Small intestine (tissue), 7 donors: ENCODE data around the gene OSBPL5. TPM values are rescaled to one million over a fixed set of nuclear protein-coding genes. Genes with fewer than 3 reads are reported as not detected.

ENCODE experiments used
- DNase-seq, 2 donors: peaks; one replicate each; pipeline versions ENCODE4 v3.0.0 to v3.0.0-alpha.2; 2013
- FAIRE-seq: peaks from 2 replicates; lab custom pipeline; 2012; peaks lifted over from hg19 to GRCh38; lab: Jason Lieb, UNC
- H3K27ac ChIP-seq, 3 donors: one replicate each; pipeline ENCODE4 v1.5.1; 2013; ENCODE audit warnings: low read length in 2 of 3, mild to moderate bottlenecking in 2 of 3, control low read depth in 1 of 3, inconsistent platforms in 1 of 3, low read depth in 1 of 3, moderate library complexity in 1 of 3
- H3K27me3 ChIP-seq, 3 donors: one replicate each; pipeline ENCODE4 v1.6.1; 2013; ENCODE audit warnings: low read length in 3 of 3, inconsistent platforms in 1 of 3; ENCODE audit not compliant: control insufficient read depth in 3 of 3, insufficient read depth in 3 of 3
- H3K36me3 ChIP-seq, 3 donors: one replicate each; pipeline ENCODE4 v1.6.1; 2013; ENCODE audit warnings: low read length in 3 of 3, inconsistent platforms in 1 of 3, low read depth in 1 of 3, mild to moderate bottlenecking in 1 of 3, moderate library complexity in 1 of 3; ENCODE audit not compliant: control insufficient read depth in 3 of 3, insufficient read depth in 2 of 3
- H3K4me1 ChIP-seq, 3 donors: one replicate each; pipeline ENCODE4 v1.6.1; 2013; ENCODE audit warnings: low read length in 2 of 3, inconsistent platforms in 1 of 3, low read depth in 1 of 3, mild to moderate bottlenecking in 1 of 3, moderate library complexity in 1 of 3; ENCODE audit not compliant: control insufficient read depth in 3 of 3, insufficient read depth in 2 of 3
- H3K4me3 ChIP-seq, 3 donors: one replicate each; pipeline ENCODE4 v1.5.1; 2013; ENCODE audit warnings: low read length in 3 of 3, control low read depth in 1 of 3, inconsistent platforms in 1 of 3, low read depth in 1 of 3, mild to moderate bottlenecking in 1 of 3, moderate library complexity in 1 of 3
- H3K9me3 ChIP-seq, 2 donors: one replicate each; pipeline ENCODE4 v1.6.1; 2013; ENCODE audit warnings: low read depth in 1 of 2, low read length in 1 of 2; ENCODE audit not compliant: control insufficient read depth in 2 of 2, insufficient read depth in 1 of 2
- WGBS, 3 donors: extraction: QIAGEN DNeasy Blood & Tissue Kit; methylation state at CpG; one replicate each; pipeline ENCODE4 v1.1.7; 2013; 5-methylcytosine and 5-hydroxymethylcytosine counted together
- polyA plus RNA-seq, 4 donors: library from polyadenylated mRNA; stranded (reverse) in 3 of 4; unstranded in 1 of 4; fragments of 200-250 nt in 3 of 4; fragments of 120-200 nt in 1 of 4; gene quantifications; one replicate each; pipeline versions ENCODE4 v1.2.1 to v1.2.3, GENCODE V29; 2013
- donor health status: healthy with polysubstance abuse.
- donor health status: control.
- donor health status: control.
- donor health status: Bipolar disorder and iron deficiency.
- donor health status: healthy.

The OSBPL5 gene
- polyA plus RNA-seq, 4 donors = 1.6 to 16.3 (median 7.9) TPM

DNA sequence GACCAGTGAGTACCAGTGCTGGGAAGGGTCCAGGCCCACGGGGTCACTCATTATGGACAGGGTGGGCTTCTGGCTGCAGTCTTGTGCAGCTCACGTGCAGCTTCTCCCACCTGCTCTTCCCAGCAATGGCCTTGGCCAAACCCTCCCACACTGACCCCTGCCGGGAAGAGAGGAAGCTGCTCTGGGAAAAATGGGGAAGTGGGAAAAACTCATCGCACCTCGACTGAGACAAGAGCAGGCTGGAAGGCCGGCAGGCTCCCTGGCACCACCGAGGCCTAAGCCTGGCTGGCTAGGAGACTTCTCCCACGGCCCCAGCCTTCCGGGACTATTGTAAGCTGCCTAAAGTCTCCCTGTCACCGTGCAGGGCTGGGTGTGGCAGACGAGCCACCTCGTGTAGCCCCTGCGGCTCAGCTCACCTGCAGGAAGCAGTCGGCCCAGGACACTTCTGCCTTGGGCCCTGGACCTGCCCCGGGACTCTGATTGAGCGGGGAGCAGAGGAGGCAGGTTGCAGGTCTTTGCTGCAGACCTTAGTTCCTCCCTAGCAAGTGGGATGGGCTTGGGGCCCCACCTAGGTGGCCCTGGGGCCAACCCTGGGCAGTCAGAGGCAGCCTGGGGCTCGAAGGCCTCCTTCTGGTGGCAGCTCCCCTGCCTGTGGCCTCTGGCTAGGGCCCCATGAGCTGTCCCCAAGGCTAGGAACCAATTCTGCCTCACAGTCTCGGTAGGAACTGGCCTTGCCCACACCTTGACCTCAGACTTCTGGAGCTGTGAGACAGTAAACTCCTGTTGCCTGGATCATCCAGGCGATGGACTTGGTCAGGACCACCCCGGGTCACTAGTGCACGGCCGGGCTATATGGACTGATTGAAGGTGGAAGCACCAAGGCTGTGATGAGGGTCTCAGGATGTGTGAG, 30.4 kb upstream of the OSBPL5 start:
- DNase-seq = peak; percentile 22 to 68
- FAIRE-seq = no peak
- H3K27me3 ChIP-seq = peaks cover under 1 to 6% (median 4%) of the 10 kb centered on the region in 3 donors
- no peaks in the 10 kb centered on the region for H3K9me3 ChIP-seq
- H3K27ac ChIP-seq = no peak overlapping the region
- H3K4me1 ChIP-seq = peaks cover 0 to 13% (median 0%) of the 10 kb centered on the region in 3 donors
- 40 to 59% (median 48%) methylated on average over 22 of the region's 22 CpGs for WGBS, 3 donors
- no peak overlapping the region for H3K4me3 ChIP-seq
- no peaks in the 10 kb centered on the region for H3K36me3 ChIP-seq

GRCh38 chr11:3194016-3194816, 29.1 kb upstream of the OSBPL5 start:
- no peak overlapping the region for H3K4me3 ChIP-seq
- H3K4me1 ChIP-seq = peaks cover 0 to 13% (median 0%) of the 10 kb centered on the region in 3 donors
- no peak for DNase-seq
- H3K36me3 ChIP-seq = no peaks in the 10 kb centered on the region
- no peak for FAIRE-seq
- WGBS, 3 donors = 67 to 75% (median 75%) methylated on average over 11 to 12 of the region's 12 CpGs
- no peak overlapping the region for H3K27ac ChIP-seq
- H3K27me3 ChIP-seq = peaks cover 0 to 5% (median 3%) of the 10 kb centered on the region in 3 donors
- H3K9me3 ChIP-seq = no peaks in the 10 kb centered on the region

DNA sequence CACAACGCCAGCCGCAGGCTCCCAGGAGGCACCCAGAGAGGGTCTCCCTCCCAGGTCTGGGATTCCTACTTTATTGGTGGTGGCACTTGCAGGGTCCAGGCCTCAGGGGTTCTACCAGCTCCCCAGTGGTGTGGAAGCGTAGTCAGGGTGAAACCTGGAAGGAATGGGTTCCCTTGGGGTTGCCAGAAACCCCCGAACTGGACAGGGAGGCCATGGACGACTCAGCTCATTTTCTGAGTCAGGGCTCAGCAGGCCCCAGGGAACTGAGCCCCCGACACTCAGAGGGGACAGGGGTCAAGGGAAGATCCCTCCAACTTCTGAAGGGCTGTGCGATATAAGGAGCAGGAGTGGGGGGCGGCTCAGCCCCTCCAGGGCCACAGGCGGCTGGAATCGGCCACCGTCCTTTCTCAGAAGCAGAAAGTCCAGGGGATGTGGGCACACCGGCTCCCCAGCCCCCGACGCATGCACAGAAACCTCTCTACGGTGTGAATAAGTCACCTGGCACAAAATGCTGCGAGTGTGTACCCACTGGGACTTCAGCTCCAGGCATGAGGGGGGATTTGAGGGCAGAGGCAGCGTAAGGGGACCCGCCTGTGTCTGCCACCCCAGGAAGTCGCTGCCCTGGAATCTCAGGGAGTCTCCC, 28.4 kb upstream of the OSBPL5 start:
- Histone ChIP-seq H3K36me3 (no peaks in the 10 kb centered on the region), H3K27me3 (peaks cover 0 to 5% (median 3%) of the 10 kb centered on the region in 3 donors), H3K4me1 (peaks cover 0 to 13% (median 0%) of the 10 kb centered on the region in 3 donors), H3K4me3 (no peak overlapping the region), H3K27ac (no peak overlapping the region), H3K9me3 (no peaks in the 10 kb centered on the region)
- 83 to 87% (median 84%) methylated on average over 19 of the region's 19 CpGs for WGBS, 3 donors
- DNase-seq = no peak
- FAIRE-seq = no peak

- no peaks in the 10 kb centered on the region for H3K9me3 ChIP-seq
- FAIRE-seq (no peak), DNase-seq (no peak)
- H3K27ac ChIP-seq = no peak overlapping the region
- 62 to 83% (median 71%) methylated on average over 14 of the region's 14 CpGs for WGBS, 3 donors
- no peaks in the 10 kb centered on the region for H3K36me3 ChIP-seq
- H3K4me3 ChIP-seq = no peak overlapping the region
- peaks cover 0 to 5% (median under 1%) of the 10 kb centered on the region in 3 donors for H3K27me3 ChIP-seq
- peaks cover 0 to 13% (median 0%) of the 10 kb centered on the region in 3 donors for H3K4me1 ChIP-seq
These were observed 27.6 kb upstream of the OSBPL5 start for GRCh38 chr11:3192511-3193372.

DNA sequence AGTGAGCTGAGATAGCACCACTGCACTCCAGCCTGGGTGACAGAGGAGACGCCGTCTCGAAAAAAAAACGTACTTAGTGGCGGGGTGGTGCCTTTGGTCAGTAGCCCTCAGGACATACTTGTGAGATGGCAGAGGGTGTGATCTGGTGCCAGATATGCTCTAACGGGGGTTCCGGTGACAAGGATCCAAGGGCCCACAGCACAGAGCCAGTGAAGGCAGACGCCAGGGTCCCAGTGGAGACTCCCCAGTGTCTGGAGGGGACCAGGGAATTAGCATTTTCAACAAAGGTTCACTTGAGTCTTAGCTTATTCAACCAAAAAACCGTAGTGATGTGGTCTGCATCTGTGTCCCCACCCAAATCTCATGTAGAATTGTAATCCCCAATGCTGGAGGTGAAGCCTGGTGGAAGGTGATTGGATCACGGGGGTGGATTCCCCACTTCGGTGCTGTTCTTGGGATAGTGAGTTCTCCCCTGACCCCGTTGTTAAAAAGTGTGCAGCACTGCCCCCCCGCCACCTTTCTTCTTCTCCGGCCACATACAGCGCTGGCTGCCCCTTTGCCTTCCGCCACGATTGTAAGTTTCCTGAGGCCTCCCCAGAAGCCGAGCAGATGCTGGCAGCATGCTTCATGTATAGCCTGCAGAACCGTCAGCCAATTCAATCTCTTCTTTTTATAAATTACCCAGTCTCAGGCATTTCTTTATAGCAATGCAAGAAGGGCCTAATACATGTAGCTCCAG, 26.6 kb upstream of the OSBPL5 start:
- FAIRE-seq (no peak), DNase-seq (no peak)
- no peak overlapping the region for H3K27ac ChIP-seq
- no peak overlapping the region for H3K4me3 ChIP-seq
- 88 to 95% (median 88%) methylated on average over 19 of the region's 19 CpGs for WGBS, 3 donors
- no peaks in the 10 kb centered on the region for H3K36me3 ChIP-seq
- H3K27me3 ChIP-seq = peaks cover 0 to 5% (median 0%) of the 10 kb centered on the region in 3 donors
- peaks cover 0 to 13% (median 0%) of the 10 kb centered on the region in 3 donors for H3K4me1 ChIP-seq
- no peaks in the 10 kb centered on the region for H3K9me3 ChIP-seq

DNA sequence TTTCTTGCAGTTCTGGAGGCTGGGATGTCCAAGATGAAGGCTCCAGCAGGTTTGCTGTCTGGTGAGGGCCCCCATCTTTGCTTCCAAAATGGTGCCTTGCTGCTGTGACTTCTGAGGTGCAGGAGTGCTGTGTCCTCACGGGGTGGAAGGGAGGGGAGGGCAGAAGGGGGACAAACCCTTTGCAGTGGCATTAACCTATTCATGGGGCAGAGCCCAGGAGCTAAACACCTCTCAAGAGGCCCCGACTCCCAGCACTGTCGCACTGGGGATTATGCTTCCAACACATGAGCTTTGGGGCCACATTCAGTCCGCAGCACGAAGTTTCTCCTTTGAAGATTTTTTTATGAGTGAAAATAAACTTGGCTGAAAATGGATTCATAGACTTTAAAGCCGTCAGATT, 25.5 kb upstream of the OSBPL5 start:
- H3K27me3 ChIP-seq = peaks cover 0 to 5% (median 0%) of the 10 kb centered on the region in 3 donors
- WGBS, 3 donors = 73 to 74% (median 74%) methylated on average over 6 of the region's 6 CpGs
- H3K27ac ChIP-seq = no peak overlapping the region
- no peak overlapping the region for H3K4me3 ChIP-seq
- no peak for FAIRE-seq
- no peaks in the 10 kb centered on the region for H3K36me3 ChIP-seq
- H3K4me1 ChIP-seq = peaks cover 0 to 5% (median 0%) of the 10 kb centered on the region in 3 donors
- H3K9me3 ChIP-seq = no peaks in the 10 kb centered on the region
- DNase-seq = no peak

DNA sequence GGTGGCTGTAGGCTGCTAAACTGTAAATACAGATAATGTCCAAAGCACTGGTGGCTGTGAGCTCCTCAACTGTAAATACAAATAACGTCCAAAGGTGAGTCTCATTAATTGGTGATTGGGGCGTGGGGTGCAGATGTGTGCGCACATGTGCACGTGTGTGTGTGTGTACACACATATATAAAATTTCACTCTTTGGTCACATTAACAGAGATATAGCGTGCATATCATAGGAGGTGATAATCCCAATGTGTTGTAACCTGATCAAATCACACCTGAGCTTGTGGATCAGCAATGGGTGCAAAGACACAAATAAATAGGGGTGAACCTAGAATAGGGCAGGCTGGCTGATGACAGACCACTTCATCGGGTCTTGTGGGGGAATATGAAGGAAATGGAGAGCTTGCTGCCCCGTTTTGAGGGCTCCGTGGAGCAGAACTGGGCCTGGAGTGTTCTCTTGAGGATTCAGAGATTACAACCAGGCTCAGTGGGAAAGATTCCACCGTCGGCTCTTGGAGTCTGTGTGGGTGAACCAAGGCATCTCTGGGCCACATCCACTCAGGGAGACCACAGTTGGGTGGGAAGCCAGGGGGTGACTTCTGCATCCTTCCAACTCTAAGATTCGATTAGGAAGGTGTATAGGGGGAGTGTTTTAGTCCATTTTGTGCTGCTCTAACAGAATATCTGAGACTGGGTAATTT, 24.9 kb upstream of the OSBPL5 start:
- H3K4me1 ChIP-seq = no peaks in the 10 kb centered on the region
- no peaks in the 10 kb centered on the region for H3K9me3 ChIP-seq
- WGBS, 3 donors = 76 to 87% (median 77%) methylated on average over 11 of the region's 11 CpGs
- no peak for FAIRE-seq
- DNase-seq = no peak
- no peak overlapping the region for H3K4me3 ChIP-seq
- no peak overlapping the region for H3K27ac ChIP-seq
- no peaks in the 10 kb centered on the region for H3K36me3 ChIP-seq
- H3K27me3 ChIP-seq = peaks cover 0 to 5% (median 0%) of the 10 kb centered on the region in 3 donors
